KMS-11 (cell line): Measurements from ENCODE around the gene LYRM9.
"Not testable (repeated sequence)": the region's sequence is repeated elsewhere in the genome, so short reads cannot be mapped to it uniquely, and the experiment has no call there.

Experiments used
- H2AFZ ChIP-seq: fragments of 200-600 bp; sonication (generic); 2 replicates; pipeline ENCODE4 v1.6.1; 2016; ENCODE audit warnings: antibody characterized with exemption, mixed run types, low read depth
- H3K27ac ChIP-seq: fragments of 200-600 bp; sonication (generic); 2 replicates; pipeline ENCODE4 v1.6.1; 2016; ENCODE audit warnings: mild to moderate bottlenecking, mixed run types
- H3K27me3 ChIP-seq: fragments of 200-600 bp; sonication (generic); 2 replicates; pipeline ENCODE4 v1.6.1; 2017; ENCODE audit warnings: mild to moderate bottlenecking, low read depth, mixed run types, moderate library complexity; ENCODE audit not compliant: insufficient read depth
- H3K36me3 ChIP-seq: fragments of 200-600 bp; sonication (generic); 2 replicates; pipeline ENCODE4 v1.6.1; 2017; ENCODE audit warnings: mild to moderate bottlenecking, mixed run types; ENCODE audit not compliant: insufficient read depth
- H3K4me1 ChIP-seq: fragments of 200-600 bp; sonication (generic); 2 replicates; pipeline ENCODE4 v1.6.1; 2016; ENCODE audit warnings: mild to moderate bottlenecking, low read depth, mixed run types; ENCODE audit not compliant: poor library complexity, severe bottlenecking
- H3K4me2 ChIP-seq: fragments of 200-600 bp; sonication (generic); 2 replicates; pipeline ENCODE4 v1.7.0; 2016; ENCODE audit warnings: mild to moderate bottlenecking, mixed run types
- H3K4me3 ChIP-seq: fragments of 200-600 bp; sonication (generic); IDR thresholded peaks from 2 replicates; pipeline ENCODE4 v1.6.1; 2017; ENCODE audit warnings: low read depth, low read length, mixed read lengths; ENCODE audit not compliant: insufficient read depth
- H3K79me2 ChIP-seq: fragments of 200-600 bp; sonication (generic); 2 replicates; pipeline ENCODE4 v1.6.1; 2016; ENCODE audit warnings: low read depth, mixed run types; ENCODE audit not compliant: insufficient read depth
- H3K9ac ChIP-seq: fragments of 200-600 bp; sonication (generic); 2 replicates; pipeline ENCODE4 v1.6.1; 2016; ENCODE audit warnings: mild to moderate bottlenecking, mixed run types
- H4K20me1 ChIP-seq: fragments of 200-600 bp; sonication (generic); 2 replicates; pipeline ENCODE4 v1.6.1; 2016; ENCODE audit warnings: mild to moderate bottlenecking, mixed run types; ENCODE audit not compliant: insufficient read depth
- TF ChIP-seq, protein P1 (sequence below): fragments of 200-600 bp; sonication (generic); conservative IDR thresholded peaks from 2 replicates; pipeline ENCODE4 v1.6.1; 2017; ENCODE audit warnings: low read depth, mild to moderate bottlenecking, antibody characterized with exemption, low read length, moderate library complexity, mixed read lengths

The LYRM9 gene

DNA sequence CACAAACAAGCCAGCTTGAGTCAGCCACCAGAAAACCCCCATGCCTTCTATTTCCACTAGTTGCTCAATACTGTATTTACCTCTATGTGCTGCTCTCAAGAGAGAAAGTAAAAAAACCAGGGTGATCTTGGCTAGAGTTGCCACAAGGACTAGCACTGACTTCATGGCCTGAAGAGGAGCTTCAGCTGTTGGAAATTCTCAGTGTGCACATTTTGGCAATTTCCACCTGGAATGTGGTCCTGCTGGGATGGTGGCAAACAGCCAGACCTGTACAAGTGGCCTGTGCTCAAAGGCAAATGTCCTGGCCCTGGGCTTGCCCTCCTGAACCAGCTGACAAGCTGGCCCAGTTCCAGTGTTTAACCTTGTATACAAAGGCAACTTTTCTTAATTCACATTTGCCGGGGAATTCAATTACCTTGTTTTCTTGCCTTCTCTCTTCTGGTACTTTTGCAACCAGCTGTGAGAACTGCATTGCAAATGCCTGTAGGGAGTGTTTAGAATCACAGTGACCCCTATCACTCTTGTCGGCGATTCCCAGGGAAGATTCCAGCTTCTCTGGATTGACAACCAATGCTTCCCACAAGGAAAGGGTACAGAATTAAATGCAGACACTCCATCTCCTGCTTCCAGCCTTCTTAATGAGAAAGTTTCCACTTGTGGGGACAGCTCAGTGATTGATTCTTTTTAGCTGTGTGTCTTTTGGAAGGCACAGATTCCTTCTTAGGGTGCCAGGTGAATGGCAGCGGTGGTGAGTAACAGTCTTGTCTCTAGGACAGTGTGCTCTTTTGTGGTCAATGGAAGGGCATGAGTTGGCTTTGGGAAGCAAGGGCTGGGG is 53.4 kb downstream of the LYRM9 start:
- H3K27ac ChIP-seq, H3K4me2 ChIP-seq, H3K36me3 ChIP-seq, H3K4me3 ChIP-seq, H4K20me1 ChIP-seq, H3K79me2 ChIP-seq, H3K9ac ChIP-seq, H2AFZ ChIP-seq, H3K4me1 ChIP-seq, H3K27me3 ChIP-seq: not testable (repeated sequence)

DNA sequence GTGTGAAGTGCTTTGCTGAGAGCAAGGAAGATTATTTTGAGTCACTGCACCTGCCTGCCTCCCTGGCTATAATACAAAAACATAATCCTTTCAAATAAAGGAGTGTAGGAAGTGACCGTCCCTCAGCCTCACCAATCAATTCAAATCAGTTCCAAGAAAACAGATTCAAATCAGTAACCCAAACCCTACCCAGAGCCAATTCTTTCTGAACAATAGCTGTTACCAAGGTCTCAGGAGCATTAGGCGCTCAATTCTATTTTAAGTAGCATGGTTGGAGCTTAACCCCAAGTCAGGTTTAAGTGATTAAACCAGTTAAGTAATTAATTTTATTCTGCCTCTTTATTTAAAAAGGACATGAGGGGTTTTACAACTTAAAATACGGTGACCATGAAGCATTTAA is 54.6 kb downstream of the LYRM9 start:
- H3K9ac ChIP-seq, H3K4me2 ChIP-seq, H3K27ac ChIP-seq, H3K27me3 ChIP-seq, H3K36me3 ChIP-seq, H3K4me1 ChIP-seq, H4K20me1 ChIP-seq, H2AFZ ChIP-seq, H3K79me2 ChIP-seq, H3K4me3 ChIP-seq: not testable (repeated sequence)

DNA sequence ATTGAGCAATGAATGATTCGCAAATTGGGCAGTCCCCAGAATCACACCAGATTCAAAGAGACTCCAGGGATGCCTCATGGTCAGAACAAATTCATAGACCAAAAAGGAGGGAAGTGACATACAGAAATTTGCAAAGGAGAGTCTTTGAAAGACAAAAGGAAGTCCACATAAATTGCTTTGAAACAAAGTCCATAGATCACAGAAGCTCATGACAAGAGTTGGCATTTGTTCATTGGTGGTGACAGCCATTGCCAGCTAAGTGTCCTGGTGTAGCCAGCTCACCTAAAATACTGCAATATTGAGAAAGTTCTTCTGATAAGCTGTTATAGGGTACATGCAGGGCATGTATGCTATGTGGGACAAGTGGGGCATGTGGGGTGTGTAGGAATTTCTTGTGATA is 55.4 kb downstream of the LYRM9 start:
- H3K79me2 ChIP-seq, H3K36me3 ChIP-seq, H2AFZ ChIP-seq, H3K27me3 ChIP-seq, H4K20me1 ChIP-seq, H3K4me3 ChIP-seq, H3K9ac ChIP-seq, H3K4me1 ChIP-seq, H3K27ac ChIP-seq, H3K4me2 ChIP-seq: not testable (repeated sequence)

DNA sequence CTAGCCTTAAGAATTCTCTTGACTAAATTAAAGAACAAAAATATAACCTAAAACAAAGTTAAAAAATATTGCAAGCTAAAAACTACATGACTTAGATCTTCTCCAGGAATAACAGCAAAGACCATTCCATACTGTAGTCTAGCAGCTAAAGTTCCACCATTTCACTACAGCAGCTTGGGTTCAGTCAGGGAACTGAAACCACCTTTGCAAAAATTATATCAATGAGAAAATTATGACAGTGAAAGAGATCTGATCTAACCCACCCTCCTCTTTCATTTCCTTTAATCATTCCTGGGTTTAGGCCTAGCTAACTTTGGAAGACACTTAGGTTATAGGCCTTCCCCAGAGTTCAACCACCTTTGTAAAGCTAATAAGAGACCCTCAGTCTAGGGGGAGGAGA is 56.5 kb downstream of the LYRM9 start:
- H4K20me1 ChIP-seq, result no peaks in the 10 kb centered on the region
- no peaks in the 10 kb centered on the region for H3K27me3 ChIP-seq
- H3K4me1 ChIP-seq, result no peaks in the 10 kb centered on the region
- H3K9ac ChIP-seq, result no peak overlapping the region
- TF ChIP-seq, protein P1, sequence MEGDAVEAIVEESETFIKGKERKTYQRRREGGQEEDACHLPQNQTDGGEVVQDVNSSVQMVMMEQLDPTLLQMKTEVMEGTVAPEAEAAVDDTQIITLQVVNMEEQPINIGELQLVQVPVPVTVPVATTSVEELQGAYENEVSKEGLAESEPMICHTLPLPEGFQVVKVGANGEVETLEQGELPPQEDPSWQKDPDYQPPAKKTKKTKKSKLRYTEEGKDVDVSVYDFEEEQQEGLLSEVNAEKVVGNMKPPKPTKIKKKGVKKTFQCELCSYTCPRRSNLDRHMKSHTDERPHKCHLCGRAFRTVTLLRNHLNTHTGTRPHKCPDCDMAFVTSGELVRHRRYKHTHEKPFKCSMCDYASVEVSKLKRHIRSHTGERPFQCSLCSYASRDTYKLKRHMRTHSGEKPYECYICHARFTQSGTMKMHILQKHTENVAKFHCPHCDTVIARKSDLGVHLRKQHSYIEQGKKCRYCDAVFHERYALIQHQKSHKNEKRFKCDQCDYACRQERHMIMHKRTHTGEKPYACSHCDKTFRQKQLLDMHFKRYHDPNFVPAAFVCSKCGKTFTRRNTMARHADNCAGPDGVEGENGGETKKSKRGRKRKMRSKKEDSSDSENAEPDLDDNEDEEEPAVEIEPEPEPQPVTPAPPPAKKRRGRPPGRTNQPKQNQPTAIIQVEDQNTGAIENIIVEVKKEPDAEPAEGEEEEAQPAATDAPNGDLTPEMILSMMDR, result no peak
- H3K79me2 ChIP-seq, result no peaks in the 10 kb centered on the region
- no peaks in the 10 kb centered on the region for H3K36me3 ChIP-seq
- H3K4me3 ChIP-seq, result no peak overlapping the region
- H3K27ac ChIP-seq, result no peak overlapping the region
- H2AFZ ChIP-seq, result no peak overlapping the region
- H3K4me2 ChIP-seq, result no peak overlapping the region

DNA sequence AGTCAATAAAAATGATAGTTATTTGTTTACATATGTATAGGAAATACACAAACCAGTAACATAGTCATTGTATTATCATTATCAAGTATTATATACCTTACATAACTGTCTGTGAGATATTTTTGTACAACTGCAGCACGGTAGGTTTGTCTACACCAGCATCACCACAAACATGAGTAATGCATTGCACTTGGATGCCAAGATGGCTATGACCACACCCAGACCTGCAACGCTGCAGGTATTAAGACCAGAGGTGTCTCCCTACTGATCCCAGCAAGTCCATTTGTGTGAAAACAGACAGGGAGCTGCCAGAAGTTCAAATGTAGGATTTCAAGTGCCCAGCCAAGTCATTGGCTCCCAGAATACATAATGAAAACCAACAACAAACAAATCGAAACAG is 58.6 kb downstream of the LYRM9 start:
- Histone ChIP-seq H3K4me3 (no peak overlapping the region), H3K4me2 (no peak overlapping the region), H3K79me2 (no peaks in the 10 kb centered on the region), H4K20me1 (no peaks in the 10 kb centered on the region), H3K27ac (no peak overlapping the region), H3K36me3 (no peaks in the 10 kb centered on the region), H3K9ac (no peak overlapping the region), H3K27me3 (no peaks in the 10 kb centered on the region), H3K4me1 (no peaks in the 10 kb centered on the region), H2AFZ (no peak overlapping the region)
- TF ChIP-seq, protein P1, result no peak

DNA sequence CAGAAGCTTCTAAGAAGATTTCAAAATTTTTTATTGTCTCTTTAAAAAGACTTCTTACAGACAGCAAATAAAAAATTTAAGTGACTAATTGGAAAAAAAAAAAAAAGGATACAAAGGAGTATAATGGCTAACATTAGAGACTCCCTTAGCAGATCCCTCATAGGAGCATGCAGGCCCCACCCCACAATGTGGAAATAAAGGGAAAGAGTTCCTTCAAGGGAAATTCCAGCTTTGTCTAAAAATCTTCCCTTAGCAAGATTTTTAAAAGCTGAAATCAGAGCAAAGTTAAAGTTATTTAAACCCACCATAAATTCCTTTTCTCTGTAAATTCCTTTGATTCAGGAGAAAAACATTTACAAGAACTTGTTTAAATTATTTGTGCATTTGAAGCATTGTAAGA is 60.3 kb downstream of the LYRM9 start:
- H3K27ac ChIP-seq, result no peak overlapping the region
- H3K9ac ChIP-seq, result no peak overlapping the region
- no peak overlapping the region for H3K4me3 ChIP-seq
- no peak overlapping the region for H3K4me2 ChIP-seq
- no peaks in the 10 kb centered on the region for H3K36me3 ChIP-seq
- no peaks in the 10 kb centered on the region for H3K4me1 ChIP-seq
- no peaks in the 10 kb centered on the region for H4K20me1 ChIP-seq
- no peaks in the 10 kb centered on the region for H3K27me3 ChIP-seq
- H2AFZ ChIP-seq, result no peak overlapping the region
- TF ChIP-seq, protein P1, result no peak
- H3K79me2 ChIP-seq, result no peaks in the 10 kb centered on the region

DNA sequence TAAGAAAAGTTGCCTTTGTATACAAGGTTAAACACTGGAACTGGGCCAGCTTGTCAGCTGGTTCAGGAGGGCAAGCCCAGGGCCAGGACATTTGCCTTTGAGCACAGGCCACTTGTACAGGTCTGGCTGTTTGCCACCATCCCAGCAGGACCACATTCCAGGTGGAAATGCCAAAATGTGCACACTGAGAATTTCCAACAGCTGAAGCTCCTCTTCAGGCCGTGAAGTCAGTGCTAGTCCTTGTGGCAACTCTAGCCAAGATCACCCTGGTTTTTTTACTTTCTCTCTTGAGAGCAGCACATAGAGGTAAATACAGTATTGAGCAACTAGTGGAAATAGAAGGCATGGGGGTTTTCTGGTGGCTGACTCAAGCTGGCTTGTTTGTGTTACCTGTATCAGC is 63.3 kb downstream of the LYRM9 start:
- not testable (repeated sequence) for H3K9ac ChIP-seq, H3K27ac ChIP-seq, H3K4me2 ChIP-seq, H3K79me2 ChIP-seq, H2AFZ ChIP-seq, H3K4me1 ChIP-seq, H3K27me3 ChIP-seq, H4K20me1 ChIP-seq, H3K4me3 ChIP-seq, H3K36me3 ChIP-seq

DNA sequence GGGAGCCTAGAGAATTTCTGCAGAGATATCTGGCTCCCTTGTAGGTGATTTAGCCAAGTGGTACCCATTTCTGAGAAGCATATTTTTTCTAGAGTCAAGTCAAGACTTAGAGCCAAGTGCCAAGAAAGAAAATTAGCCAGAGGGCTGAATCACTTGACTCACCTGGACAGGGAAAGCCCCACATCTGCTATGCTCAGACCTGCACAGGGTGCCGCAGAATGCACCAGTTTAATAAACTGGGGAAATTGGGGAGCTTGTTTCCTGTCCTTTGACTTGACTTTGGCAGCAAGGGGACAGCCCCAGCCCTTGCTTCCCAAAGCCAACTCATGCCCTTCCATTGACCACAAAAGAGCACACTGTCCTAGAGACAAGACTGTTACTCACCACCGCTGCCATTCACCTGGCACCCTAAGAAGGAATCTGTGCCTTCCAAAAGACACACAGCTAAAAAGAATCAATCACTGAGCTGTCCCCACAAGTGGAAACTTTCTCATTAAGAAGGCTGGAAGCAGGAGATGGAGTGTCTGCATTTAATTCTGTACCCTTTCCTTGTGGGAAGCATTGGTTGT is 63.9 kb downstream of the LYRM9 start:
- H3K9ac ChIP-seq, H3K27me3 ChIP-seq, H3K4me1 ChIP-seq, H4K20me1 ChIP-seq, H3K4me3 ChIP-seq, H3K79me2 ChIP-seq, H3K4me2 ChIP-seq, H3K36me3 ChIP-seq, H2AFZ ChIP-seq, H3K27ac ChIP-seq: not testable (repeated sequence)
